GM10266 (cell line): ENCODE measurements around the gene FGF14.

Experiments
- DNase-seq: peaks from one replicate; pipeline ENCODE4 v3.0.0; 2012; ENCODE audit errors: extremely low spot score
- TF ChIP-seq, protein P1 (sequence below): IDR thresholded peaks from 2 replicates; pipeline ENCODE4 v1.5.1; 2012; ENCODE audit warnings: mild to moderate bottlenecking, low read depth; ENCODE audit not compliant: control insufficient read depth, insufficient read depth; ENCODE audit errors: missing control alignments

Gene FGF14

DNA sequence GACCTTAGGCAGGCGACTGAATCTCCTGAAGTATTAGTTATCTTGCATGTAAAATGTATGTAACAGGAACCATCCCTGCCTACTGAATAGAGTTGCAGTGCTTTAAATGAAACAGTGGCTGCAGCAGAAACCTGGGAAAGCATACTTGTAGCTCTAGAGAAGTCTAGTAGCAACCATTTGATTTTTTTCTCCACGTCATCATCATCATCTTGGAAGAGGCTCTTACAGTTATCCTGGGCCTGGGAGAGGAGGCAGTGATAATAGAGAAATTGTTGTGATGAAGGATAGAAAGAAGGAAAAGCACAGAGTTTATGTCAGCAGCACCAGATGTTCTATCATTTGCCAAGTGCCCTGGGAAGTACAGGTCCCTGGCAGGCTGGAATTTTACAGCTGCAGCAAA is 571.8 kb downstream of the FGF14 start:
- no peak for DNase-seq
- TF ChIP-seq, protein P1, sequence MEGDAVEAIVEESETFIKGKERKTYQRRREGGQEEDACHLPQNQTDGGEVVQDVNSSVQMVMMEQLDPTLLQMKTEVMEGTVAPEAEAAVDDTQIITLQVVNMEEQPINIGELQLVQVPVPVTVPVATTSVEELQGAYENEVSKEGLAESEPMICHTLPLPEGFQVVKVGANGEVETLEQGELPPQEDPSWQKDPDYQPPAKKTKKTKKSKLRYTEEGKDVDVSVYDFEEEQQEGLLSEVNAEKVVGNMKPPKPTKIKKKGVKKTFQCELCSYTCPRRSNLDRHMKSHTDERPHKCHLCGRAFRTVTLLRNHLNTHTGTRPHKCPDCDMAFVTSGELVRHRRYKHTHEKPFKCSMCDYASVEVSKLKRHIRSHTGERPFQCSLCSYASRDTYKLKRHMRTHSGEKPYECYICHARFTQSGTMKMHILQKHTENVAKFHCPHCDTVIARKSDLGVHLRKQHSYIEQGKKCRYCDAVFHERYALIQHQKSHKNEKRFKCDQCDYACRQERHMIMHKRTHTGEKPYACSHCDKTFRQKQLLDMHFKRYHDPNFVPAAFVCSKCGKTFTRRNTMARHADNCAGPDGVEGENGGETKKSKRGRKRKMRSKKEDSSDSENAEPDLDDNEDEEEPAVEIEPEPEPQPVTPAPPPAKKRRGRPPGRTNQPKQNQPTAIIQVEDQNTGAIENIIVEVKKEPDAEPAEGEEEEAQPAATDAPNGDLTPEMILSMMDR = no peak

DNA sequence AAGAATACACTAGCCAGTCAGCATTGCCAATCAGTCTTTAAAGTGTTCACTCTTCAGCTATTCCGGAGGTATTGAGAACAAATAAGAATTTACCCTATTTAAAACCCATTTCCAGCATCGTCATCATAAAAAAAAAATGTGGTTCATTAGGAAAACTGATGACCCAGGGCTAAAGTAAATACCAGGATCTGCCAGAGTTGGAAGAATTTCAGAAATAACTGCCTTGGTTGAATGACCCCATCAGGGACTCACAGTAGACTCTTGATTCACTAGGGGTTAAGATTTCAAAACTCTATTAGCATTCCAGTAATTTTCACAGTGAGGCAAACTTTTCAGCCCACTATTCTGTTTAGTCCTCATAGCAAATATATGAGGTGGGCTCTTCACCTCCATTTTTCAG is 572.4 kb downstream of the FGF14 start:
- TF ChIP-seq, protein P1 = no peak

DNA sequence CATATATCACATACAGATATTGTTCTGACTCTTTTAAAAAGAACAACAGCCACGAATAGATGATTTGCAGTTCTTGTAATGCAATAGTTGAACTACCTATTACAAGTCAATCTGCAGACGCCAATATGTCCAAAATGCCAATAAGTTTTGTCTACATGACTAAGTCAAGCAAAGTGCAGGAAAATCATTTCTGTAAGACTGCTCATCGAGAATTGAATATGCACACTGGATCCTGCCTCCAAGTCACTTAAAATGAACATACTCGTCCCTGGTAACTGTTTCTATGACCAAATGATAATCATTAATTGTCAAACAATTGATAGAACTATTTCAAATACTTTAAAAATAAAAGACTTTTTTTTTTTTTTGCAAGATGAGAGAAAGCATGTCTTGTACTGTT is 573.7 kb downstream of the FGF14 start:
- no peak for DNase-seq
- TF ChIP-seq, protein P1 = no peak

More for the DNA sequence above, 572.4 kb downstream of the FGF14 start:
- no peak for DNase-seq

DNA sequence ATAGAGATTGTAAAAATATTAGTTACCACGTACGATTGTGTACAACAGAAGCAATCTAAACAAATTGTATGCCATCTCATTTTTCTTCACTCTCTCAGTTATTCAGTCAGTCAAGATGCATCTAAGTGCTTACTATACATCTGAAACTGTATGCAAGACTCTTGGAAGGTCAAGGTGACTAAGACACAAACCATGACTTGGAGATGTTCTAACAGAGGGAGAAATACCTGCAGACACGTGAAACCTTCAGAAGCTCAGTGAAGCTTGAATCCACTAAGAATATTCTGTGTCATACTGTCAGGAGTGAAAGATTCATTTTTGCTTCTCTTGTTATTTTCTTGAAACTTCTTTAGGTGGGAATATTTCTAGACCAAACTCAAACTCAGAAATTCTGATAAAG is 584.0 kb downstream of the FGF14 start:
- DNase-seq = no peak
- TF ChIP-seq, protein P1 = no peak

DNA sequence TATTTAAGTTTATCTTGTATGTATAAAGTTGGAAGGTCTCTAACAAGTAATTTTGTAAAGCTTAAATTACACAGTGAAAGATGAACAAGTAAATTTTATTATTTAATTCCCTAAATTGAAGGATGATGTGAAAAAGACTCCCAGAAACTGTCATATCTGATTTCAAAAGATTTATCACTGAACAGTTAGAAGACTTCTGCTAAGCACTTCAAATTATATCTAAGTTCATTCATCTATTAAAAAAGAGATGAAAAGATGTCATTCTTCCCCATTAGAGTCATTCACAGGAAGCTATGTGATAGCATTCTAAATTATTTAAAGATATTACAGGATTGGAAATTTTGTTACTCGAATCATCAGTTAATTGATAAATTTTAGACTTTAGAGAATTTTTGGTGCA is 590.0 kb downstream of the FGF14 start:
- no peak for DNase-seq
- TF ChIP-seq, protein P1 = no peak

DNA sequence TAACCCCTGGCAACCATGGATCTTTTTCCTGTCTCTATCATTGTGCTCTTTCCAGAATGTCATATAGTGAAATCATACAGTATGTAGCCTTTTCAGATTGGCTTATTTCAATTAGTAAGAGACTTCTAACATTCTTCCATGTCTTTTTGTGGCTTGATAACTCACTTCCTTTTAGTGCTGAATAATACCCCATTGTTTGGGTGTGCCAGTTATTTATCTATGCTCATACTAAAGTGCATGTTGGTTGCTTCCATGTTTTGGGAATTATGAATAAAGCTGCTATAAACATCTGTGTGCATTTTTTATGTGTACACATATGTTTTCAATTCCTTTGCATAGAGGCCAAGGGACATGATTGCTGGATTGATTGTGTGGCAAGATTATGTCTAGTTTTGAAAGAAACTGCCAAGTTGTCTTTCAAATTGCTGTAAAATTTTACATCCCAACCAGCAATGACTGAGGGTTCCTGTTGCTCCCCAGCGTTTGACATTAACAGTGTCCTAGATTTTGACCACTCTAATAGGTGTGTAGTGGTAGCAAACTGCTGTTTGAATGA is 590.5 kb downstream of the FGF14 start:
- TF ChIP-seq, protein P1 = no peak
- no peak for DNase-seq

DNA sequence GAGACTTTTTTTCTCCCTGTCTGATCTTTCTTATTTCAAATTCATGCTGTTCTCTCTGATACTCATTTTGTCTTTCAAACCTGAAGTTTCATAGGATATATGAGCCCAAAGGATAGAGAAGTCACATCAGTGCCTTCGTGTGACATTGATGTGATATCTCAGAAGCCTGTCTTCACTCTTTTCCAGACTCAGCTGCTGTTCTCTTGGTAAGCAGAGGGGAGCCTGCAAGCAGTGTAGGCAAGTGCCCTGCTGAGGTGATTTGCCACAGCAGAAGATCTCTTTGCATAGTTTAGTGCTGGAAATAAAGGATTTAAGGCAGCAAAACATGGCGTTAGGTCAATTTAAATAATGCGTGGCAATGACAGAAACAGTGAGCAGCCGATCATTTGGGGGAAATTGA is 602.7 kb downstream of the FGF14 start:
- TF ChIP-seq, protein P1 = no peak
- DNase-seq = no peak
